HEK293 (cell line): ENCODE results near the gene DDX55.

ENCODE experiments used
- CTCF ChIA-PET: fragments of 350-600 bp; formaldehyde crosslinking; extraction: SDS; loops from one replicate; lab custom pipeline; 2021; ENCODE audit warnings: antibody characterized with exemption; lab: Yijun Ruan, JAX
- POLR2A ChIA-PET: fragments of 300-600 bp; formaldehyde crosslinking; extraction: SDS; loops from one replicate; lab custom pipeline; 2020; ENCODE audit warnings: antibody characterized with exemption, inconsistent platforms; lab: Yijun Ruan, JAX
- H3K27ac ChIP-seq: fragments of 200-500 bp; sonication (Bioruptor generic); 2 replicates; pipeline ENCODE4 v1.5.1; 2014; ENCODE audit warnings: low read depth, low read length, control low read depth, inconsistent platforms; ENCODE audit errors: extremely low read depth
- H3K36me3 ChIP-seq, 2 experiments: fragments of 200-500 bp in 1 of 2; sonication (Bioruptor generic) in 1 of 2; 1 replicate in 1 of 2; 2 replicates in 1 of 2; pipeline ENCODE4 v1.5.1; 2014 to 2017; ENCODE audit warnings: inconsistent platforms in 2 of 2, low read length in 2 of 2; ENCODE audit not compliant: control insufficient read depth in 2 of 2, insufficient read depth in 1 of 2
- H3K4me1 ChIP-seq: fragments of 200-500 bp; sonication (Bioruptor generic); 2 replicates; pipeline ENCODE4 v1.5.1; 2014; ENCODE audit warnings: mild to moderate bottlenecking, low read length, inconsistent platforms; ENCODE audit not compliant: control insufficient read depth, insufficient read depth
- H3K4me3 ChIP-seq: 2 replicates; pipeline ENCODE4 v1.5.1; 2011; ENCODE audit warnings: low read depth, mild to moderate bottlenecking, control low read depth, low read length, moderate library complexity
- H3K9me3 ChIP-seq: fragments of 200-500 bp; sonication (Bioruptor generic); 2 replicates; pipeline ENCODE4 v1.5.1; 2014; ENCODE audit warnings: low read depth, low read length, inconsistent platforms; ENCODE audit not compliant: control insufficient read depth, insufficient read depth
- HOXC10 ChIP-seq: sonication (generic); formaldehyde crosslinking; IDR thresholded peaks from 2 replicates; pipeline ENCODE4 v1.8.1; 2023; ENCODE audit warnings: mild to moderate bottlenecking, missing genetic modification reagents
- INSM2 ChIP-seq: fragments of 450-650 bp; formaldehyde crosslinking; IDR thresholded peaks from 2 replicates; pipeline ENCODE4 v1.5.1; 2016; ENCODE audit warnings: missing biosample characterization, missing genetic modification characterization
- SALL2 ChIP-seq: fragments of 450-650 bp; formaldehyde crosslinking; IDR thresholded peaks from 2 replicates; pipeline ENCODE4 v1.5.0; 2017; ENCODE audit warnings: missing biosample characterization, mild to moderate bottlenecking, missing genetic modification characterization, borderline replicate concordance
- ZBTB10 ChIP-seq: fragments of 450-650 bp; formaldehyde crosslinking; IDR thresholded peaks from 2 replicates; pipeline ENCODE4 v1.5.1; 2016; ENCODE audit warnings: missing biosample characterization, missing genetic modification characterization
- ZBTB48 ChIP-seq: fragments of 450-650 bp; formaldehyde crosslinking; IDR thresholded peaks from 2 replicates; pipeline ENCODE4 v1.5.1; 2016; ENCODE audit warnings: missing biosample characterization, missing genetic modification characterization
- ZNF146 ChIP-seq: fragments of 450-650 bp; formaldehyde crosslinking; IDR thresholded peaks from 2 replicates; pipeline ENCODE4 v1.5.1; 2016; ENCODE audit warnings: missing biosample characterization, missing genetic modification characterization
- ZNF155 ChIP-seq: fragments of 450-650 bp; formaldehyde crosslinking; IDR thresholded peaks from 2 replicates; pipeline ENCODE4 v1.5.1; 2016; ENCODE audit warnings: missing biosample characterization, missing genetic modification characterization
- ZNF169 ChIP-seq: fragments of 450-650 bp; formaldehyde crosslinking; IDR thresholded peaks from 2 replicates; pipeline ENCODE4 v1.5.1; 2016; ENCODE audit warnings: missing biosample characterization, missing genetic modification characterization
- ZNF175 ChIP-seq: fragments of 450-650 bp; formaldehyde crosslinking; IDR thresholded peaks from 2 replicates; pipeline ENCODE4 v1.5.1; 2016; ENCODE audit warnings: missing biosample characterization, missing genetic modification characterization
- ZNF311 ChIP-seq: fragments of 450-650 bp; formaldehyde crosslinking; IDR thresholded peaks from 2 replicates; pipeline ENCODE4 v1.5.1; 2017; ENCODE audit warnings: missing biosample characterization, missing genetic modification characterization, borderline replicate concordance
- ZNF654 ChIP-seq: fragments of 450-650 bp; formaldehyde crosslinking; IDR thresholded peaks from 2 replicates; pipeline ENCODE4 v1.5.1; 2016; ENCODE audit warnings: low read depth, missing biosample characterization, missing genetic modification characterization
- ZSCAN18 ChIP-seq: fragments of 450-650 bp; formaldehyde crosslinking; IDR thresholded peaks from 2 replicates; pipeline ENCODE4 v1.5.1; 2016; ENCODE audit warnings: missing biosample characterization, missing genetic modification characterization
- ZSCAN23 ChIP-seq: fragments of 450-650 bp; formaldehyde crosslinking; IDR thresholded peaks from 2 replicates; pipeline ENCODE4 v1.5.1; 2016; ENCODE audit warnings: missing biosample characterization, missing genetic modification characterization
- ZSCAN30 ChIP-seq: fragments of 450-650 bp; IDR thresholded peaks from 2 replicates; pipeline ENCODE4 v1.5.1; 2018; ENCODE audit warnings: missing biosample characterization, mild to moderate bottlenecking, missing genetic modification characterization, moderate library complexity
- ZSCAN5A ChIP-seq: fragments of 450-650 bp; formaldehyde crosslinking; IDR thresholded peaks from 2 replicates; pipeline ENCODE4 v1.5.1; 2016; ENCODE audit warnings: missing biosample characterization, missing genetic modification characterization
- TF ChIP-seq, protein P1 (sequence below): fragments of 450-650 bp; formaldehyde crosslinking; IDR thresholded peaks from 2 replicates; pipeline ENCODE4 v1.5.1; 2016; ENCODE audit warnings: missing biosample characterization, missing genetic modification characterization
- TF ChIP-seq, protein P2 (sequence below): fragments of 450-650 bp; formaldehyde crosslinking; IDR thresholded peaks from 2 replicates; pipeline ENCODE4 v1.5.1; 2017; ENCODE audit warnings: missing biosample characterization, missing genetic modification characterization
- TF ChIP-seq, protein P3 (sequence below): fragments of 450-650 bp; formaldehyde crosslinking; IDR thresholded peaks from 2 replicates; pipeline ENCODE4 v1.5.1; 2016; ENCODE audit warnings: missing biosample characterization, missing genetic modification characterization
- TF ChIP-seq, protein P4 (sequence below): fragments of 450-650 bp; formaldehyde crosslinking; IDR thresholded peaks from 2 replicates; pipeline ENCODE4 v1.5.1; 2017; ENCODE audit warnings: missing biosample characterization, missing genetic modification characterization
- TF ChIP-seq, protein P5 (sequence below): fragments of 450-650 bp; formaldehyde crosslinking; optimal IDR thresholded peaks from 2 replicates; pipeline ENCODE3; 2016; ENCODE audit warnings: missing biosample characterization, mild to moderate bottlenecking, missing genetic modification characterization

The DDX55 gene

GRCh38 chr12:123601602-123602489 lies at the start of gene DDX55:
Gene DDX55 (plus strand): TSS chr12:123602099. CDS start chr12:123602149, 50 bp downstream.
- Histone ChIP-seq H3K9me3 (no peaks in the 10 kb centered on the region), H3K4me1 (no peaks in the 10 kb centered on the region), H3K4me3 (peak within 1 kb of the TSS; percentile 96), H3K27ac (peak within 1 kb of the TSS; percentile 69), H3K36me3 (peaks cover 35 to 53% of the 10 kb centered on the region in 2 experiments)
- ChIA-PET CTCF (interaction anchor here (0.6 to 1.3 kb wide), 3 partner anchors 12 to 741 kb away, joined by 3 to 6 read pairs (median 4); no protein-coding TSS in a partner anchor), POLR2A (interaction anchor here (0.7 to 2.5 kb wide), 9 partner anchors 9 to 369 kb away, joined by 3 to 14 read pairs (median 6); partner anchors contain the start of genes ATP6V0A2, MPHOSPH9, MTRFR and SBNO1)
- TF ChIP-seq, protein P1, sequence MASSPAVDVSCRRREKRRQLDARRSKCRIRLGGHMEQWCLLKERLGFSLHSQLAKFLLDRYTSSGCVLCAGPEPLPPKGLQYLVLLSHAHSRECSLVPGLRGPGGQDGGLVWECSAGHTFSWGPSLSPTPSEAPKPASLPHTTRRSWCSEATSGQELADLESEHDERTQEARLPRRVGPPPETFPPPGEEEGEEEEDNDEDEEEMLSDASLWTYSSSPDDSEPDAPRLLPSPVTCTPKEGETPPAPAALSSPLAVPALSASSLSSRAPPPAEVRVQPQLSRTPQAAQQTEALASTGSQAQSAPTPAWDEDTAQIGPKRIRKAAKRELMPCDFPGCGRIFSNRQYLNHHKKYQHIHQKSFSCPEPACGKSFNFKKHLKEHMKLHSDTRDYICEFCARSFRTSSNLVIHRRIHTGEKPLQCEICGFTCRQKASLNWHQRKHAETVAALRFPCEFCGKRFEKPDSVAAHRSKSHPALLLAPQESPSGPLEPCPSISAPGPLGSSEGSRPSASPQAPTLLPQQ, result peak; percentile 96
- peak; percentile 96 for TF ChIP-seq ZSCAN18
- TF ChIP-seq ZSCAN30 (tag by site-specific recombination), result peak; percentile 98
- TF ChIP-seq, protein P2, sequence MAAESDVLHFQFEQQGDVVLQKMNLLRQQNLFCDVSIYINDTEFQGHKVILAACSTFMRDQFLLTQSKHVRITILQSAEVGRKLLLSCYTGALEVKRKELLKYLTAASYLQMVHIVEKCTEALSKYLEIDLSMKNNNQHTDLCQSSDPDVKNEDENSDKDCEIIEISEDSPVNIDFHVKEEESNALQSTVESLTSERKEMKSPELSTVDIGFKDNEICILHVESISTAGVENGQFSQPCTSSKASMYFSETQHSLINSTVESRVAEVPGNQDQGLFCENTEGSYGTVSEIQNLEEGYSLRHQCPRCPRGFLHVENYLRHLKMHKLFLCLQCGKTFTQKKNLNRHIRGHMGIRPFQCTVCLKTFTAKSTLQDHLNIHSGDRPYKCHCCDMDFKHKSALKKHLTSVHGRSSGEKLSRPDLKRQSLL (tag by site-specific recombination), result peak; percentile 90
- peak; percentile 65; the same call in 1 of the 2 replicates for TF ChIP-seq ZBTB48 (tag by site-specific recombination)
- TF ChIP-seq ZNF311 (tag by site-specific recombination), result no peak
- peak; percentile 91; the same call in 1 of the 2 replicates for TF ChIP-seq ZSCAN23 (tag by site-specific recombination)
- TF ChIP-seq, protein P3, sequence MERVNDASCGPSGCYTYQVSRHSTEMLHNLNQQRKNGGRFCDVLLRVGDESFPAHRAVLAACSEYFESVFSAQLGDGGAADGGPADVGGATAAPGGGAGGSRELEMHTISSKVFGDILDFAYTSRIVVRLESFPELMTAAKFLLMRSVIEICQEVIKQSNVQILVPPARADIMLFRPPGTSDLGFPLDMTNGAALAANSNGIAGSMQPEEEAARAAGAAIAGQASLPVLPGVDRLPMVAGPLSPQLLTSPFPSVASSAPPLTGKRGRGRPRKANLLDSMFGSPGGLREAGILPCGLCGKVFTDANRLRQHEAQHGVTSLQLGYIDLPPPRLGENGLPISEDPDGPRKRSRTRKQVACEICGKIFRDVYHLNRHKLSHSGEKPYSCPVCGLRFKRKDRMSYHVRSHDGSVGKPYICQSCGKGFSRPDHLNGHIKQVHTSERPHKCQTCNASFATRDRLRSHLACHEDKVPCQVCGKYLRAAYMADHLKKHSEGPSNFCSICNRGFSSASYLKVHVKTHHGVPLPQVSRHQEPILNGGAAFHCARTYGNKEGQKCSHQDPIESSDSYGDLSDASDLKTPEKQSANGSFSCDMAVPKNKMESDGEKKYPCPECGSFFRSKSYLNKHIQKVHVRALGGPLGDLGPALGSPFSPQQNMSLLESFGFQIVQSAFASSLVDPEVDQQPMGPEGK (tag by site-specific recombination), result peak; percentile 94
- TF ChIP-seq ZBTB10 (tag by site-specific recombination), result peak; percentile 91
- TF ChIP-seq, protein P4, sequence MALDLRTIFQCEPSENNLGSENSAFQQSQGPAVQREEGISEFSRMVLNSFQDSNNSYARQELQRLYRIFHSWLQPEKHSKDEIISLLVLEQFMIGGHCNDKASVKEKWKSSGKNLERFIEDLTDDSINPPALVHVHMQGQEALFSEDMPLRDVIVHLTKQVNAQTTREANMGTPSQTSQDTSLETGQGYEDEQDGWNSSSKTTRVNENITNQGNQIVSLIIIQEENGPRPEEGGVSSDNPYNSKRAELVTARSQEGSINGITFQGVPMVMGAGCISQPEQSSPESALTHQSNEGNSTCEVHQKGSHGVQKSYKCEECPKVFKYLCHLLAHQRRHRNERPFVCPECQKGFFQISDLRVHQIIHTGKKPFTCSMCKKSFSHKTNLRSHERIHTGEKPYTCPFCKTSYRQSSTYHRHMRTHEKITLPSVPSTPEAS, result peak; percentile 78
- TF ChIP-seq ZNF146 (tag by site-specific recombination), result peak; percentile 86; the same call in 1 of the 2 replicates
- peak; percentile 95 for TF ChIP-seq INSM2
- TF ChIP-seq, protein P5, sequence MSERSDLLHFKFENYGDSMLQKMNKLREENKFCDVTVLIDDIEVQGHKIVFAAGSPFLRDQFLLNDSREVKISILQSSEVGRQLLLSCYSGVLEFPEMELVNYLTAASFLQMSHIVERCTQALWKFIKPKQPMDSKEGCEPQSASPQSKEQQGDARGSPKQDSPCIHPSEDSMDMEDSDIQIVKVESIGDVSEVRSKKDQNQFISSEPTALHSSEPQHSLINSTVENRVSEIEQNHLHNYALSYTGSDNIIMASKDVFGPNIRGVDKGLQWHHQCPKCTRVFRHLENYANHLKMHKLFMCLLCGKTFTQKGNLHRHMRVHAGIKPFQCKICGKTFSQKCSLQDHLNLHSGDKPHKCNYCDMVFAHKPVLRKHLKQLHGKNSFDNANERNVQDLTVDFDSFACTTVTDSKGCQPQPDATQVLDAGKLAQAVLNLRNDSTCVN (tag by site-specific recombination), result peak; percentile 99
- no peak for TF ChIP-seq ZNF175
- TF ChIP-seq SALL2 (tag by site-specific recombination), result peak; percentile 70; the same call in 1 of the 2 replicates
- TF ChIP-seq HOXC10, result 0 out of 2 replicates have a peak, but pooled peaks have one; percentile 49
- no peak for TF ChIP-seq ZNF169 (tag by site-specific recombination)
- no peak for TF ChIP-seq ZNF155
- peak; percentile 99; the same call in 1 of the 2 replicates for TF ChIP-seq ZSCAN5A (tag by site-specific recombination)
- TF ChIP-seq ZNF654 (tag by site-specific recombination), result peak; percentile 33
